Urinary bladder (tissue), 4 donors: Measurements from ENCODE around the gene ALK. TPM values are rescaled to one million over a fixed set of nuclear protein-coding genes. Genes with fewer than 3 reads are reported as not detected.

ENCODE experiments used
- DNase-seq: peaks from one replicate; pipeline ENCODE4 v3.0.0-alpha.2; 2015; ENCODE audit errors: extremely low spot score
- H3K27ac ChIP-seq: one replicate; pipeline ENCODE4 v1.5.1; 2013; ENCODE audit warnings: low read depth, mild to moderate bottlenecking, moderate library complexity
- H3K36me3 ChIP-seq: one replicate; pipeline ENCODE4 v1.6.1; 2013; ENCODE audit warnings: mild to moderate bottlenecking, moderate library complexity; ENCODE audit not compliant: insufficient read depth
- H3K4me1 ChIP-seq: one replicate; pipeline ENCODE4 v1.6.1; 2013; ENCODE audit warnings: mild to moderate bottlenecking, moderate library complexity; ENCODE audit not compliant: insufficient read depth
- H3K4me3 ChIP-seq: one replicate; pipeline ENCODE4 v1.5.1; 2013; ENCODE audit warnings: low read depth, low read length
- WGBS: extraction: QIAGEN DNeasy Blood & Tissue Kit; methylation state at CpG from one replicate; pipeline ENCODE4 v1.1.7; 2013; 5-methylcytosine and 5-hydroxymethylcytosine counted together
- polyA plus RNA-seq: library from polyadenylated mRNA; stranded (reverse); fragments of 200-250 nt; gene quantifications from one replicate; pipeline ENCODE4 v1.2.3, GENCODE V29; 2013
- total RNA-seq: library from RNA; depleted of rRNA; stranded (reverse); fragments of >200 nt; gene quantifications from one replicate; pipeline ENCODE4 v1.2.3, GENCODE V29; 2014
- donor health status: healthy with polysubstance abuse.
- donor health status: healthy.

The ALK gene
- total and polyA plus RNA-seq, 2 donors, result 0.29 to 1.0 TPM

DNA sequence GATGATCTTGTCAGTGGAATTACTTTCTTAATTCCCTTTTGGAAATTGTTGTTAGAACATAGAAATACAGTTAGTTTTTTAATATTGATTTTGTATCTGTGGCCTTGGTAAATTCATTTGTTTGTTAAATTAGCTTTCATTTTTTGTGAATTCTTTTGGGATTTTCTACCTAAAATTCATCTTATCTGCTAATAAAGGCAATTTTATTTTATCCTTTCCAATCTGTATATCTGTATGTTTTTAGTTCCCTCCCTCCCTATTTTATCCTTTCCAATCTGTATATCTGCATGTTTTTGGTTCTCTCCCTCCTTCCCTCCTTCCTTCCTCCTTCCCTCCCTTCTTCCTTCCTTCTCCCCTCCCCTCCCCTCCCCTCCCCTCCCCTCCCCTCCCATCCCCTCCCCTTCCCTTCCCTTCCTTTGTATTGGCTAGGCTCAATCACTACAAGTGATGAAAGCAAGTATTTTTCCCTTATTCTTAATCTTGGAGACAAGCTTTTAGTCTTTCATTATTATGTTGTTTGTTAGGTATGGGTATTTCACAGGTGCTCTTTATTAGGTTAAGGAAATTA lies 244.4 kb downstream of the ALK start:
- H3K27ac ChIP-seq, result no peak overlapping the region
- DNase-seq, result no peak
- H3K4me1 ChIP-seq, result no peaks in the 10 kb centered on the region
- no peaks in the 10 kb centered on the region for H3K36me3 ChIP-seq
- no peak overlapping the region for H3K4me3 ChIP-seq

DNA sequence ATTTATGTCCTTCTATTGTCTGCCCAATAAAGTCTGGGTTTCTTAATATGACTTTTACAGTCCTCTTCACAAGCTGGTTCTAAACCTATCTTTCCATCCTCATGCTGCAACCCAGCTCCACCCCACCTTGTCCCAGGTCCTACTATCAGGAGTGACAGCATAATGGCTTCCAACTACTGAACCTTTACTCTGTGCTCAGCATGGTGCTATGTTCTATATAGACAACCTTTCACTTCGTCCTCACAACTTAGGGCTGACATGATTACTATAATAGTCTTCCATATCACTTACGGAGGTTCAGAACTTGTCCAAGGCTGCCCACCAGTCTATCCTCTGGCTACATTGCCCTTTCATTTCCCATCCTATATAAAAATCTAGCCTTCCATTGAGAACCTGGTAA lies 256.8 kb downstream of the ALK start:
- DNase-seq, result no peak
- no peaks in the 10 kb centered on the region for H3K4me1 ChIP-seq
- H3K27ac ChIP-seq, result no peak overlapping the region
- WGBS, result 50% methylated on average over 2 of the region's 2 CpGs
- no peaks in the 10 kb centered on the region for H3K36me3 ChIP-seq
- no peak overlapping the region for H3K4me3 ChIP-seq

DNA sequence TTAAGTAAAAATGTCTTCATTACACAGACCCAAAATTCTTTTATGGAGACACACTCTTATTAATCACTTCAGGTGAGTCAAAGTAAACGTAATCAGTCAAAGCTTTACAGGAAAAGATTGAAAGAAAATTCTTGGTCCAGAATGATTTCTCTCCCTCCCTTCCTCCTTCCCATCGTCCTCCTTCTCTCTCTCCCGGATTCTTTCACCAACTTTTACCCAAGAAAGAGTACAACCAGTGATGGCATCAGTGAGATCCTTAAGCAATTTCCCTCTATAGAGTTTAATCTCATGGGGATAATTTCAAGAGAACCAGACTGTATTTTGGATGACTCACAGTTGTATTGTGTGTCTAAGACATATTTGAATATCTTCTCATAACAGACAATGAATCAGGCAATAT lies 258.1 kb downstream of the ALK start:
- Histone ChIP-seq H3K27ac (no peak overlapping the region), H3K4me1 (no peaks in the 10 kb centered on the region), H3K36me3 (no peaks in the 10 kb centered on the region), H3K4me3 (no peak overlapping the region)
- DNase-seq, result no peak
- 81% methylated on average over 3 of the region's 3 CpGs for WGBS

DNA sequence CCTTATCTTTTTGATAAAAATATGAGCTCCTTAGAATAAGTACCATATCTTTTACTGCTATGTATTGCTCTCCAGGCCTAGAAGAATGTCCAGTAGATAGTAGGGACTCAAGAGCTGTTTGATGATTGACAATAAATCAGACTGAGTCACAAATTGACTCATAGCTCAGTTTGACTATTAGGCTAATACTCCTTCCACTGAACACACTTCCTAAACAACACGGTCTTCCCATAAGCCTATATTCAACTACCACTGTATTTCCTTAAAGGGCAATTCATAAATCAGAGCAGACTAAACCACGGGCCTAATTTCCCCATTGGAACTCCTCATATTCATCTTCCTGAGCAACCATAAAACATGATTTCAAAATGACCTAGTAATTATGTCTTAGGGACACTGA lies 258.5 kb downstream of the ALK start:
- no peak for DNase-seq
- Histone ChIP-seq H3K4me3 (no peak overlapping the region), H3K27ac (no peak overlapping the region), H3K36me3 (no peaks in the 10 kb centered on the region), H3K4me1 (no peaks in the 10 kb centered on the region)
- WGBS, result 77% methylated on average over 2 of the region's 2 CpGs

GRCh38 chr2:29660201-29660600 lies 261.2 kb downstream of the ALK start:
- Histone ChIP-seq H3K27ac (no peak overlapping the region), H3K4me1 (no peaks in the 10 kb centered on the region), H3K36me3 (no peaks in the 10 kb centered on the region), H3K4me3 (no peak overlapping the region)
- no peak for DNase-seq
- WGBS, result 70% methylated on average over 2 of the region's 2 CpGs

DNA sequence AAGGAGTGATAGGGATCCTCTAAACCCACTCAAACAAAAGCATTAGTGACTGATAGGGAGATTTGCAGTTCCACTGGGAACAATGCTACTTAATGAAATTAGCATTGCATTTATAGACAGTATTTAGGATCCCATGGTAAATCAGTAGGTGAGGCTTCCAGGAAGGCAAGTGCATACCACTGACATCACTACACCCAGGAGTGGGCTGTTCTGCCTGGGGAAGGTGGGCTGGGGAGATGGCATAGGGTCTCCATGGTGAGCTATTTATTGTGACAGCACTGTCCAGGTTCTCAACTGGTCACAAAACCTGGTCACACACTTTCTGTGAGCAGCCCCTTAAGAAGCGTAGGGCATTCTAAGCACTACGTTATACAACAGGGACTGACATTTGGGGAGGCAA lies 262.2 kb downstream of the ALK start:
- H3K4me1 ChIP-seq, result no peaks in the 10 kb centered on the region
- 86% methylated on average over 2 of the region's 2 CpGs for WGBS
- no peak for DNase-seq
- no peak overlapping the region for H3K27ac ChIP-seq
- H3K36me3 ChIP-seq, result no peaks in the 10 kb centered on the region
- H3K4me3 ChIP-seq, result no peak overlapping the region

DNA sequence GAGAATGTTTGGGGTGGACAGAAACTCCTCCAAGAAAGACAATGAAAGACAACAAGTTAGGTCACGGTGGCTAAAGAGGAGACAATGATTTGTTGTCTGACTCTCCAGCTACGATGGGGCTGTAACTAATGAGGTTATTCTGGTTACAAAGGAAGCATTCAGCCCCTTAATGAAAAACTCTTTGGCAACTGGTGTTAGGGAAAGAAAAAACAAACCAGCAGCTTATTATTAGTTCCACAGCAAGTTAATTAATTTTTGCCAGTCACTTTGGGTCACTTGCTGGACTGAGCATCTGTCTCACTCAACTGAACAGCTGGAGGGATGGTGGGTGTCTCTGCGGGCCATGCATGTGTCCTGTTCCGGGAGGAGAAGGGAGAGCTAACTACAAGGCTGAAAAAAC lies 263.7 kb downstream of the ALK start:
- no peaks in the 10 kb centered on the region for H3K4me1 ChIP-seq
- H3K27ac ChIP-seq, result no peak overlapping the region
- WGBS, result 82% methylated on average over 4 of the region's 4 CpGs
- H3K36me3 ChIP-seq, result no peaks in the 10 kb centered on the region
- no peak for DNase-seq
- H3K4me3 ChIP-seq, result no peak overlapping the region

DNA sequence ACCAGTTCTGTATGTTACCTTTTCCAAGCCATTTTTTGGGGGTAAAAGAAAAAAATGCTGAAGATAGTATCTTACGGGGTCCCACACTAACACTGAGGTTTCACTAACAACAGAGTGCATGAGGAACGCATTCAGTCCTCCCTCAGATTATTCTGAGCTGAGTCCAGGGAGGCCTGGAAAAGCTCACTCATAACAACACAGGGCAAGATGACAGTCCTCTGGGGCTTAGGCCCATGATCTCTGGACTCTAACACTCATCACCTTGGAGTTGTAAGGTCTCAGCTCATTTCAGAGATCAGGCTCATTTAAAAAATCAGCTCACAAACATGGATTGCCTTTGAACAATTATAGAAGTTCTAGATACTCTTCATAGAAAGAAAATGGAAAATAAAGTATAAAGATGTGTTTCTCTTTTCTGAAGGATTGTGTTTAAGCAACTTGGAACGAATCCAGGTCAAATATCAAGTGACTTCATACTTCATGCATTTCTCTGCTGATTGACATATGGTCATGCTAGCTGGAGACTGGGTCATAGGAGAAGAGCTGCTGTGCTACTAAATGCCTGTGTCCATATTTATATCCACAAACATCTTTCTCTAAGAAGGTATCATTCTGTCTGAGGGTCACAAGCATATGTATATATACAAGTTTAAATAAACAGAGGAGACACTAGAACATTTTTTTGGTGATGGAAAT lies 265.8 kb downstream of the ALK start:
- 30% methylated on average over 3 of the region's 3 CpGs for WGBS
- no peak overlapping the region for H3K27ac ChIP-seq
- no peak for DNase-seq

GRCh38 chr2:29650631-29651097 lies 270.7 kb downstream of the ALK start:
- no peak overlapping the region for H3K4me3 ChIP-seq
- no peak overlapping the region for H3K27ac ChIP-seq
- WGBS, result 77% methylated on average over 8 of the region's 8 CpGs
- H3K36me3 ChIP-seq, result no peaks in the 10 kb centered on the region
- DNase-seq, result peak; percentile 58
- H3K4me1 ChIP-seq, result no peaks in the 10 kb centered on the region

More for the DNA sequence above, 265.8 kb downstream of the ALK start:
- Histone ChIP-seq H3K4me3 (no peak overlapping the region), H3K36me3 (no peaks in the 10 kb centered on the region), H3K4me1 (no peaks in the 10 kb centered on the region)

DNA sequence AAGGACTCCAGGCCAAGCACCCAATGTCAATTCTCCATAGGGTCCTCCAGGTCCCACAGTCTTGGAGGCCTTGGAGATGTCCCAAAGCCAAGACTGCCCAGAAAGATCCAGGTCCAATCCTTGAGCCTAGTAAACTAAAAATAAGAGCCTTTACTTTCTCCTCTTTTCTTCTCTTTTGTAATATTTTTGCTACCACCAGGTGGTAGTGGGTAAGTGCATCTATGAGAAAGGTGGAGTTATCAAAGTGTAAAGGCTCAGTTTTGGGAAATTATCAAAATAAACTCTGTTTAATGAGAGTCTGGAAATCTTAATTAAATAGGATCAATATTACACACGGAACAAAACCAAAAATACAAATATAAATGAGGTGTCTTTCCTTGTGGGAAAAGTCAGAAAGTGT lies 276.4 kb downstream of the ALK start:
- Histone ChIP-seq H3K36me3 (no peaks in the 10 kb centered on the region), H3K27ac (no peak overlapping the region), H3K4me1 (no peaks in the 10 kb centered on the region), H3K4me3 (no peak overlapping the region)
- WGBS, result 86% methylated on average over 1 of the region's 1 CpG
- no peak for DNase-seq

GRCh38 chr2:29643196-29643595 lies 278.2 kb downstream of the ALK start:
- DNase-seq, result no peak
- H3K36me3 ChIP-seq, result no peaks in the 10 kb centered on the region
- no peak overlapping the region for H3K4me3 ChIP-seq
- H3K27ac ChIP-seq, result no peak overlapping the region
- no peaks in the 10 kb centered on the region for H3K4me1 ChIP-seq

- no peaks in the 10 kb centered on the region for H3K4me1 ChIP-seq
- no peaks in the 10 kb centered on the region for H3K36me3 ChIP-seq
- DNase-seq, result no peak
- H3K4me3 ChIP-seq, result no peak overlapping the region
- no peak overlapping the region for H3K27ac ChIP-seq
- whole genome bisulfite sequencing, result 75% methylated on average over 5 of the region's 5 CpGs
Observed at GRCh38 chr2:29640360-29640759, 281.0 kb downstream of the ALK start.

- DNase-seq, result no peak
- WGBS, result 89% methylated on average over 2 of the region's 2 CpGs
- H3K27ac ChIP-seq, result no peak overlapping the region
- no peaks in the 10 kb centered on the region for H3K4me1 ChIP-seq
- H3K36me3 ChIP-seq, result no peaks in the 10 kb centered on the region
- H3K4me3 ChIP-seq, result no peak overlapping the region
Observed at GRCh38 chr2:29638641-29639040, 282.7 kb downstream of the ALK start.

DNA sequence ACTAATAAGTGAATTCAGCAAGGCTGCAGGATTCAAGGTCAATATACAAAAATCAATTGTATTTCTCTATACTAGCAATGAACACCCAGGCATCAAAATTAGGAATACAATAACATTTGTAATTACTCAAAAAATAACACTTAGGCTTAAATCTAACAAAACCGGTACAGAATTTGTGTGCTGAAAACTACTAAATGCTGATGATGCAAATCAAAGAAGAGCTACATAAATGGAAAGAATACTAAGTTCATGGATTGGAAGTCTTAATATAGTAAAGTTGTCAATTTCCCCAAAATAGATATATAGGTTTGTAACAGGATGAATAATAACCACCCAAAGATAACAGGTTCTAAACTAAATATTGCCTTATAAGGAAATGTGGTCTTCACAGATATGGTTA lies 286.5 kb downstream of the ALK start:
- DNase-seq, result no peak
- Histone ChIP-seq H3K4me1 (no peaks in the 10 kb centered on the region), H3K36me3 (no peaks in the 10 kb centered on the region), H3K27ac (no peak overlapping the region), H3K4me3 (no peak overlapping the region)
- WGBS, result 93% methylated on average over 1 of the region's 1 CpG
